Mesenchymal stem cell (in vitro differentiated cells and primary cell): Measurements from ENCODE around the gene SLC25A15.

Experiments
- DNase-seq: peaks from one replicate; pipeline ENCODE4 v3.0.0-alpha.2; 2013
- H2AFZ ChIP-seq: one replicate; pipeline ENCODE4 v1.6.1; 2013; ENCODE audit warnings: low read depth, mild to moderate bottlenecking, control low read depth, inconsistent platforms, low read length, moderate library complexity
- H2AK5ac ChIP-seq: 2 replicates; pipeline ENCODE4 v1.6.1; 2013; ENCODE audit warnings: low read length, moderate library complexity, mild to moderate bottlenecking, inconsistent platforms; ENCODE audit not compliant: severe bottlenecking
- H2BK120ac ChIP-seq: one replicate; pipeline ENCODE4 v1.6.1; 2013; ENCODE audit warnings: low read depth, mild to moderate bottlenecking, inconsistent platforms, low read length, moderate library complexity
- H2BK12ac ChIP-seq, 2 experiments: one replicate each; pipeline ENCODE4 v1.6.1; 2013; ENCODE audit warnings: inconsistent platforms in 2 of 2, low read length in 2 of 2, mild to moderate bottlenecking in 2 of 2, moderate library complexity in 2 of 2, control low read depth in 1 of 2
- H2BK15ac ChIP-seq: one replicate; pipeline ENCODE4 v1.6.1; 2013; ENCODE audit warnings: mild to moderate bottlenecking, low read depth, inconsistent platforms; ENCODE audit not compliant: poor library complexity, severe bottlenecking
- H2BK5ac ChIP-seq: 2 replicates; pipeline ENCODE4 v1.6.1; 2013; ENCODE audit warnings: low read depth, mild to moderate bottlenecking, low read length, control low read depth, inconsistent platforms; ENCODE audit not compliant: poor library complexity, severe bottlenecking
- H3K14ac ChIP-seq, 2 experiments: one replicate each; pipeline ENCODE4 v1.6.1; 2013; ENCODE audit warnings: inconsistent platforms in 2 of 2, low read length in 2 of 2, control low read depth in 1 of 2, mild to moderate bottlenecking in 1 of 2, moderate library complexity in 1 of 2
- H3K18ac ChIP-seq, 2 experiments: one replicate each; pipeline ENCODE4 v1.6.1; 2013; ENCODE audit warnings: inconsistent platforms in 2 of 2, low read length in 2 of 2, control low read depth in 1 of 2, low read depth in 1 of 2, mild to moderate bottlenecking in 1 of 2
- H3K23ac ChIP-seq, 2 experiments: one replicate each; pipeline ENCODE4 v1.6.1; 2013; ENCODE audit warnings: inconsistent platforms in 2 of 2, low read length in 2 of 2, mild to moderate bottlenecking in 2 of 2, moderate library complexity in 2 of 2, control low read depth in 1 of 2
- H3K27ac ChIP-seq: 2 replicates; pipeline ENCODE4 v1.5.1; 2013; ENCODE audit warnings: mild to moderate bottlenecking, moderate library complexity, low read length, control low read depth, inconsistent platforms; ENCODE audit not compliant: poor library complexity, severe bottlenecking
- H3K27me3 ChIP-seq, 2 experiments: 2 replicates each; pipeline versions ENCODE4 v1.6.1 to v1.7.0; 2013; ENCODE audit warnings: low read length in 2 of 2, mild to moderate bottlenecking in 2 of 2, moderate library complexity in 2 of 2, control low read depth in 1 of 2, inconsistent platforms in 1 of 2; ENCODE audit not compliant: control insufficient read depth in 1 of 2, insufficient read depth in 1 of 2
- H3K36me3 ChIP-seq, 2 experiments: 2 replicates each; pipeline versions ENCODE4 v1.6.1 to v1.7.0; 2013; ENCODE audit warnings: low read length in 2 of 2, control low read depth in 1 of 2, inconsistent platforms in 1 of 2, low read depth in 1 of 2, mild to moderate bottlenecking in 1 of 2; ENCODE audit not compliant: insufficient read depth in 2 of 2, control insufficient read depth in 1 of 2
- H3K4ac ChIP-seq, 2 experiments: one replicate each; pipeline ENCODE4 v1.6.1; 2013; ENCODE audit warnings: inconsistent platforms in 2 of 2, low read length in 2 of 2, mild to moderate bottlenecking in 2 of 2, moderate library complexity in 2 of 2, control low read depth in 1 of 2, low read depth in 1 of 2
- H3K4me1 ChIP-seq: 2 replicates; pipeline ENCODE4 v1.6.1; 2013; ENCODE audit warnings: low read depth, low read length, control low read depth; ENCODE audit not compliant: control insufficient read depth, insufficient read depth
- H3K4me2 ChIP-seq: 2 replicates; pipeline ENCODE4 v1.6.1; 2013; ENCODE audit warnings: low read length, mild to moderate bottlenecking, inconsistent platforms; ENCODE audit not compliant: poor library complexity, severe bottlenecking
- H3K4me3 ChIP-seq, 2 experiments: 2 replicates each; pipeline versions ENCODE4 v1.5.1 to v1.7.0; 2013; ENCODE audit warnings: low read length in 2 of 2, mild to moderate bottlenecking in 2 of 2, control low read depth in 1 of 2, low read depth in 1 of 2; ENCODE audit not compliant: insufficient read depth in 1 of 2
- H3K79me1 ChIP-seq: replicated peaks from 2 replicates; pipeline ENCODE4 v1.6.1; 2013; ENCODE audit warnings: mild to moderate bottlenecking, control low read depth, low read length, inconsistent platforms; ENCODE audit not compliant: poor library complexity, severe bottlenecking
- H3K9ac ChIP-seq: 2 replicates; pipeline ENCODE4 v1.7.0; 2013; ENCODE audit warnings: mild to moderate bottlenecking, low read length, moderate library complexity
- H3K9me3 ChIP-seq: 2 replicates; pipeline ENCODE4 v1.7.0; 2013; ENCODE audit warnings: mild to moderate bottlenecking, low read length; ENCODE audit not compliant: control insufficient read depth
- H4K8ac ChIP-seq: one replicate; pipeline ENCODE4 v1.6.1; 2013; ENCODE audit warnings: inconsistent platforms, mild to moderate bottlenecking, low read length, moderate library complexity
- H4K91ac ChIP-seq: one replicate; pipeline ENCODE4 v1.6.1; 2013; ENCODE audit warnings: mild to moderate bottlenecking, low read length, inconsistent platforms
- WGBS: methylation state at CpG from one replicate; pipeline ENCODE4 v1.1.7; 2013; ENCODE audit warnings: mixed read lengths; 5-methylcytosine and 5-hydroxymethylcytosine counted together

The SLC25A15 gene

DNA sequence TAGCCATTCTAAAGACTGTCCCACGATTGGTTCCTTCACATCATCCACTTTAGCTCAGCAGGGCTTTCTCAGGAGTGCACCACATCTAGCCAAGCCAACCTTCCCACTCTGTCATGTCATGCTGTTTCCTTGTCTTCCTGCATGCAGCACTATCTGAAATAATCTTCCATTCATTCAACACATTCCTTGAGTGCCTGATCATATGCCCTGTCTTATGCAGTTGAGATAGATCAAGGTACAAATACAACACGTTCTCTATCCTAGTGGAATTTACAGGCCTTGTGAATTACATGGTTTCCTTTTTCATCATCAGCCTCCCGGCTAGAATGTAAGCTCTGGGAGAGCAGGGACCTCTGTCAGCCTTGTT is 11.6 kb upstream of the SLC25A15 start:
- H4K91ac ChIP-seq: no peak overlapping the region
- H4K8ac ChIP-seq: peak overlapping the region; percentile 95
- H2BK12ac ChIP-seq: peak overlapping the region in 1 of 2 experiments; percentile 29
- 47% methylated on average over 3 of the region's 3 CpGs for WGBS
- H2AFZ ChIP-seq: peak overlapping the region; percentile 29
- H3K4me1 ChIP-seq: peaks cover 13% of the 10 kb centered on the region
- peak overlapping the region; percentile 2 for H2BK120ac ChIP-seq
- no peak overlapping the region for H3K4me3 ChIP-seq
- no peak overlapping the region for H3K14ac ChIP-seq
- peak overlapping the region in 1 of 2 experiments; percentile 67 for H3K4ac ChIP-seq
- H2BK5ac ChIP-seq: no peak overlapping the region
- H3K23ac ChIP-seq: no peak overlapping the region
- H2AK5ac ChIP-seq: no peak overlapping the region
- peak overlapping the region; percentile 37 for H3K9ac ChIP-seq
- H2BK15ac ChIP-seq: peak overlapping the region; percentile 38
- H3K36me3 ChIP-seq: no peaks in the 10 kb centered on the region
- no peaks in the 10 kb centered on the region for H3K27me3 ChIP-seq
- no peaks in the 10 kb centered on the region for H3K9me3 ChIP-seq
- H3K4me2 ChIP-seq: no peak overlapping the region
- H3K79me1 ChIP-seq: no peaks in the 10 kb centered on the region
- no peak for DNase-seq
- H3K18ac ChIP-seq: peak overlapping the region in 1 of 2 experiments; percentile 42
- no peak overlapping the region for H3K27ac ChIP-seq

GRCh38 chr13:40779049-40779448 is 10.4 kb upstream of the SLC25A15 start:
- Histone ChIP-seq H3K27ac (no peak overlapping the region), H3K4me3 (no peak overlapping the region), H3K14ac (no peak overlapping the region), H2BK15ac (no peak overlapping the region), H4K91ac (peak overlapping the region; percentile 84), H3K36me3 (no peaks in the 10 kb centered on the region), H3K4me1 (peaks cover 13% of the 10 kb centered on the region), H3K27me3 (no peaks in the 10 kb centered on the region), H3K79me1 (no peaks in the 10 kb centered on the region), H4K8ac (peak overlapping the region; percentile 79), H2BK5ac (no peak overlapping the region), H3K9me3 (no peaks in the 10 kb centered on the region), H3K23ac (no peak overlapping the region), H2BK120ac (no peak overlapping the region), H3K9ac (no peak overlapping the region), H3K18ac (no peak overlapping the region), H3K4me2 (no peak overlapping the region), H2AK5ac (no peak overlapping the region), H3K4ac (no peak overlapping the region), H2BK12ac (peak overlapping the region; percentile 1 to 60), H2AFZ (no peak overlapping the region)
- no peak for DNase-seq
- WGBS: 55% methylated on average over 4 of the region's 4 CpGs

DNA sequence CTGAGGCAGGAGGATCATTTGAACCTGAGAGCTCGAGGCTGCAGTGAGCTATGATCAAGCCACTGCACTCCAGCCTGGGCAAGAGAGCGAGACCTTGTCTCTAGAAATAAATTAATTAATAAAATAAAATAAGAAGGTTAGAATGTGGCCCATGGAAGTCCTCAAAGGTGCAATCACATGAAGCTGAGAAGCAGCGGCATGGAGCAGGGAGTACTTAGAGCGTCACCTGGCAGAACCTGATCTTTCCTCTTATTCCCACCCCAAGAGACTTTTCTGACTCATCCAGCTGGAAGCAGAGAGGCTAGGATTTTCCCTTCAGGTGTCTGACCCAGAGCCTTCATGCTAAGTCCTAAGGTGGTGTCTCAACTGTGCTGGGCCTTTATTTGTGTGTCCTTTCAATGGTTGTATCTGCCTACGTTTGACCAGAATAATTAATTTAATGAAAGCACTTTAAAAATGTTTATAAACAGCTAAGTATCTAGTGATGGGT is 9.6 kb upstream of the SLC25A15 start:
- H3K27me3 ChIP-seq: no peaks in the 10 kb centered on the region
- H2AK5ac ChIP-seq: no peak overlapping the region
- H2BK12ac ChIP-seq: peak overlapping the region in 1 of 2 experiments; percentile 32
- H4K91ac ChIP-seq: no peak overlapping the region
- no peaks in the 10 kb centered on the region for H3K9me3 ChIP-seq
- H3K14ac ChIP-seq: no peak overlapping the region
- no peak overlapping the region for H3K23ac ChIP-seq
- H2BK15ac ChIP-seq: no peak overlapping the region
- H3K18ac ChIP-seq: no peak overlapping the region
- no peak overlapping the region for H3K9ac ChIP-seq
- peaks cover 13% of the 10 kb centered on the region for H3K4me1 ChIP-seq
- 93% methylated on average over 3 of the region's 5 CpGs for WGBS
- H3K79me1 ChIP-seq: no peaks in the 10 kb centered on the region
- H3K36me3 ChIP-seq: no peaks in the 10 kb centered on the region
- H2AFZ ChIP-seq: no peak overlapping the region
- H2BK120ac ChIP-seq: no peak overlapping the region
- no peak for DNase-seq
- H4K8ac ChIP-seq: no peak overlapping the region
- H3K4me3 ChIP-seq: no peak overlapping the region
- no peak overlapping the region for H3K27ac ChIP-seq
- no peak overlapping the region for H2BK5ac ChIP-seq
- H3K4ac ChIP-seq: no peak overlapping the region
- no peak overlapping the region for H3K4me2 ChIP-seq

DNA sequence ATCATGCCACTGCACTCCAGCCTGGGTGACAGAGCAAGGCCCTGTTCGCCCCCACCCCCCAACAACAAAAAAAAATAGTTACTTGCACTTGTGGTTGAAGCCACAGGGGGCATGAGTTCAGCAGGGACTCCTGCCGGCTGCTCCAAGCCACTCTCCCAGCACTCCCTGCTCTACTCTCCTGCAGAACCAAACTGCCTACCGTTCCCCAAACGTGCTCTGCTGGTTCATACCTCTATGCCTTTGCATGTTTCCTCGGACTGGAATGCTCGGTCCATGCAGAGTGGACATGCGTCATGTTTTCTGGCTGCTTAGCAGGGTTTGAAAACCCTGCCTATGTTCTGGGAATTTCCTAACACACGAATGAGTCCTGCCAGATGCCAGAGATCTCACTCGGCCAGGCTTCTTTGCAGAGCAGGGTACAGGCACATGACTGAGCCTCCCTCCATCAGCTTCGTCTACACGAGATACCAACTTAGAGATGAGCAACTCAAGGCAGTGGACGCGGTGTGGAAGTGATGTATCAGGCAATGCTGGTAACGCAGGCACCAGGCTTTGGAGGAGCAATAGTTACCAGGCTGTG is 8.5 kb upstream of the SLC25A15 start:
- Histone ChIP-seq H2BK12ac (peak overlapping the region in 1 of 2 experiments; percentile 68), H3K14ac (no peak overlapping the region), H4K91ac (no peak overlapping the region), H3K9ac (no peak overlapping the region), H3K79me1 (no peaks in the 10 kb centered on the region), H3K27ac (no peak overlapping the region), H3K27me3 (no peaks in the 10 kb centered on the region), H2BK15ac (no peak overlapping the region), H3K4ac (peak overlapping the region in 1 of 2 experiments; percentile 17), H3K18ac (peak overlapping the region in 1 of 2 experiments; percentile 7), H2BK5ac (no peak overlapping the region), H4K8ac (peak overlapping the region; percentile 35), H3K36me3 (no peaks in the 10 kb centered on the region), H3K4me2 (no peak overlapping the region), H3K4me1 (peaks cover 13% of the 10 kb centered on the region), H3K4me3 (no peak overlapping the region), H2BK120ac (no peak overlapping the region), H2AFZ (no peak overlapping the region), H3K23ac (peak overlapping the region in 1 of 2 experiments; percentile 47), H2AK5ac (no peak overlapping the region), H3K9me3 (no peaks in the 10 kb centered on the region)
- whole genome bisulfite sequencing: 74% methylated on average over 14 of the region's 14 CpGs
- peak; percentile 44 for DNase-seq
